OCI-LY7 (cell line): Measurements from ENCODE around the gene CPNE7.

ENCODE experiments used
- EZH2phosphoT487 ChIP-seq: fragments of 200-600 bp; sonication (generic); IDR thresholded peaks from 2 replicates; pipeline ENCODE4 v1.6.1; 2018; ENCODE audit warnings: low read depth, borderline replicate concordance, mild to moderate bottlenecking, mixed run types, antibody characterized with exemption, low read length, moderate library complexity, mixed read lengths
- TF ChIP-seq, protein P1 (sequence below): fragments of 200-600 bp; sonication (generic); conservative IDR thresholded peaks from 2 replicates; pipeline ENCODE4 v1.5.1; 2014; ENCODE audit warnings: mild to moderate bottlenecking, antibody characterized with exemption, low read length, moderate library complexity, mixed read lengths

DNA sequence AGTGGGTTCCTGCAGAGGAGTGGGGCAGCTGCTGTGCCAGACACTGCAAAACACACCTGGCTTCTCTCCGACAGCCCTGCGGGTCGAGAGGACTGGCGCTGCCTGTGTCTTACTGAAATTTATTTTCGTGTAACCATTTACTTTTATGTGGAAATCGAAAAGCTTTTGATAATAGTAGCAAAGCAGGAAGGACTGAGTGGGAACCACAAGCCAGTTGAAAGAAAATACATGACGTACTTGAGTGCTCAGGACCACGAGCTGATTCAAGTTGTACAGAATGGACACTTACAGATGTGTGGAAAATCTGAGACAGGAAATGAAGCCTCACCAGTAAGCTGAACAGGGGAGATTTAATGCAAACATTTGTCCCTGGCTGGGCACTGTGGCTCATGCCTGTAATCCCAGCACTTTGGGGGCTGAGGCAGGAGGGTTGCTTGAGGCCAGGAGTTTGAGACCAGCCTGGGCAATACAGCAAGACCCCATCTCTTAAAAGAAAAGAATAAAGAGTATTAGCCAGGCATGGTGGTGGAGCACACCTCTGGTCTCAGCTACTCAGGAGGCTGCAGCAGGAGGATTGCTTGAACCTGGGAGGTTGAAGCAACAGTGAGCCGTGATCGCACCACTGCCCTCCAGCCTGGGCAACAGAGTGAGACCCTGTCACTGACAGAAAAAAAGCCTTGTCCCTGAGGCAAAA is 26.4 kb upstream of the CPNE7 start:
- TF ChIP-seq, protein P1, sequence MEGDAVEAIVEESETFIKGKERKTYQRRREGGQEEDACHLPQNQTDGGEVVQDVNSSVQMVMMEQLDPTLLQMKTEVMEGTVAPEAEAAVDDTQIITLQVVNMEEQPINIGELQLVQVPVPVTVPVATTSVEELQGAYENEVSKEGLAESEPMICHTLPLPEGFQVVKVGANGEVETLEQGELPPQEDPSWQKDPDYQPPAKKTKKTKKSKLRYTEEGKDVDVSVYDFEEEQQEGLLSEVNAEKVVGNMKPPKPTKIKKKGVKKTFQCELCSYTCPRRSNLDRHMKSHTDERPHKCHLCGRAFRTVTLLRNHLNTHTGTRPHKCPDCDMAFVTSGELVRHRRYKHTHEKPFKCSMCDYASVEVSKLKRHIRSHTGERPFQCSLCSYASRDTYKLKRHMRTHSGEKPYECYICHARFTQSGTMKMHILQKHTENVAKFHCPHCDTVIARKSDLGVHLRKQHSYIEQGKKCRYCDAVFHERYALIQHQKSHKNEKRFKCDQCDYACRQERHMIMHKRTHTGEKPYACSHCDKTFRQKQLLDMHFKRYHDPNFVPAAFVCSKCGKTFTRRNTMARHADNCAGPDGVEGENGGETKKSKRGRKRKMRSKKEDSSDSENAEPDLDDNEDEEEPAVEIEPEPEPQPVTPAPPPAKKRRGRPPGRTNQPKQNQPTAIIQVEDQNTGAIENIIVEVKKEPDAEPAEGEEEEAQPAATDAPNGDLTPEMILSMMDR: no peak
- TF ChIP-seq EZH2phosphoT487: no peak
